Parathyroid adenoma (tissue), 2 donors: ENCODE data around the gene RNPEPL1.

Experiments
- H2AFZ ChIP-seq: fragments of 300-600 bp; sonication (generic); one replicate; pipeline ENCODE4 v1.7.0; 2017; ENCODE audit warnings: antibody characterized with exemption, mild to moderate bottlenecking
- H3K27ac ChIP-seq: fragments of 300-600 bp; sonication (generic); one replicate; pipeline ENCODE4 v1.7.0; 2017
- H3K27me3 ChIP-seq: fragments of 300-600 bp; sonication (generic); one replicate; pipeline ENCODE4 v1.7.0; 2017; ENCODE audit warnings: low read length; ENCODE audit not compliant: control insufficient read depth, insufficient read depth
- H3K36me3 ChIP-seq: fragments of 300-600 bp; sonication (generic); one replicate; pipeline ENCODE4 v1.7.0; 2017; ENCODE audit warnings: low read length; ENCODE audit not compliant: control insufficient read depth, insufficient read depth
- H3K4me1 ChIP-seq: fragments of 300-600 bp; sonication (generic); one replicate; pipeline ENCODE4 v1.7.0; 2017; ENCODE audit warnings: control low read depth
- H3K4me2 ChIP-seq: fragments of 300-600 bp; sonication (generic); one replicate; pipeline ENCODE4 v1.7.0; 2017; ENCODE audit warnings: low read length
- H3K4me3 ChIP-seq: fragments of 300-600 bp; sonication (generic); one replicate; pipeline ENCODE4 v1.7.0; 2017; ENCODE audit warnings: low read depth, low read length
- H3K79me2 ChIP-seq: fragments of 300-600 bp; sonication (generic); one replicate; pipeline ENCODE4 v1.7.0; 2017; ENCODE audit warnings: control low read depth
- H3K9ac ChIP-seq: fragments of 300-600 bp; sonication (generic); one replicate; pipeline ENCODE4 v1.7.0; 2017; ENCODE audit warnings: mild to moderate bottlenecking
- H3K9me3 ChIP-seq: fragments of 300-600 bp; sonication (generic); one replicate; pipeline ENCODE4 v1.7.0; 2017; ENCODE audit warnings: low read length; ENCODE audit not compliant: control insufficient read depth
- TF ChIP-seq, protein P1 (sequence below): fragments of 300-600 bp; sonication (generic); IDR thresholded peaks from one replicate; pipeline ENCODE4 v1.7.0; 2017; ENCODE audit warnings: antibody characterized with exemption, mild to moderate bottlenecking
- donor health status: primary hyperparathyroidism.

The RNPEPL1 gene

DNA sequence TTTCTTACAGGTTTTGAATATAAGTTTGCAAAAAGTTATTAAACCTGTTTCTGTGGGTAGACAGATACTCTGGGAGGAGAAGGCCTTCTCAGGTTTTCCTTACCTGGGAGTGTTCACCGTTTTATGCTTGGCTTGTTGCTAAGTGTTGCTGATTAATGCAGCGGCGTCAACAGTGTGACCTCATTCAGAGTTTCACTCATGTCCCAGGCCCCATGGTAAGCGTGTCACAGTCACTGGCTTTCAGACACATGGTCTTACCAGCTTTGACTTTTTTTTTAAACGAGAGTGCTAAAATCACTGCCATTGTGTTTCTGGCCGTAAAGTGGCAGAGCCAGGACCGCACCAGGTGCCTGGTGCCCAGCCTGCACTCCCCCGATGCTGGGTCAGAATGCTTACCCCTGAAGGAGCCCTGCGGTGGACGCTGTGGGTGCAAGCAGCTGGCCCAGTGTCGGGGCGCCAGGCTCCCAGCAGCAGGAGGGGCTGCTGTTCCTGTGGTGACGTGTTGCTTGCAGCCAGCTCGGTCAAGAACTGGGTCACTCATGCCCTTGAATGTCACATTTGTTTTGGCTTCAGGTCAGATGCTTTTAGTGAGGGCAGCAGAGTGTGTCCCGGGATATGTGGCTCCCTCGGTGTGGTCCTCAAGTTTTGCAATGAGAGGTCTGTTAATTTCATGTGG is 21.7 kb downstream of the RNPEPL1 start:
- Histone ChIP-seq H3K4me2 (no peak overlapping the region), H3K9ac (no peak overlapping the region), H2AFZ (no peak overlapping the region), H3K27ac (no peak overlapping the region), H3K36me3 (no peaks in the 10 kb centered on the region), H3K4me3 (no peak overlapping the region), H3K27me3 (no peaks in the 10 kb centered on the region), H3K79me2 (peaks cover 34% of the 10 kb centered on the region), H3K4me1 (peaks cover 12% of the 10 kb centered on the region), H3K9me3 (no peaks in the 10 kb centered on the region)
- TF ChIP-seq, protein P1, sequence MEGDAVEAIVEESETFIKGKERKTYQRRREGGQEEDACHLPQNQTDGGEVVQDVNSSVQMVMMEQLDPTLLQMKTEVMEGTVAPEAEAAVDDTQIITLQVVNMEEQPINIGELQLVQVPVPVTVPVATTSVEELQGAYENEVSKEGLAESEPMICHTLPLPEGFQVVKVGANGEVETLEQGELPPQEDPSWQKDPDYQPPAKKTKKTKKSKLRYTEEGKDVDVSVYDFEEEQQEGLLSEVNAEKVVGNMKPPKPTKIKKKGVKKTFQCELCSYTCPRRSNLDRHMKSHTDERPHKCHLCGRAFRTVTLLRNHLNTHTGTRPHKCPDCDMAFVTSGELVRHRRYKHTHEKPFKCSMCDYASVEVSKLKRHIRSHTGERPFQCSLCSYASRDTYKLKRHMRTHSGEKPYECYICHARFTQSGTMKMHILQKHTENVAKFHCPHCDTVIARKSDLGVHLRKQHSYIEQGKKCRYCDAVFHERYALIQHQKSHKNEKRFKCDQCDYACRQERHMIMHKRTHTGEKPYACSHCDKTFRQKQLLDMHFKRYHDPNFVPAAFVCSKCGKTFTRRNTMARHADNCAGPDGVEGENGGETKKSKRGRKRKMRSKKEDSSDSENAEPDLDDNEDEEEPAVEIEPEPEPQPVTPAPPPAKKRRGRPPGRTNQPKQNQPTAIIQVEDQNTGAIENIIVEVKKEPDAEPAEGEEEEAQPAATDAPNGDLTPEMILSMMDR, result no peak

DNA sequence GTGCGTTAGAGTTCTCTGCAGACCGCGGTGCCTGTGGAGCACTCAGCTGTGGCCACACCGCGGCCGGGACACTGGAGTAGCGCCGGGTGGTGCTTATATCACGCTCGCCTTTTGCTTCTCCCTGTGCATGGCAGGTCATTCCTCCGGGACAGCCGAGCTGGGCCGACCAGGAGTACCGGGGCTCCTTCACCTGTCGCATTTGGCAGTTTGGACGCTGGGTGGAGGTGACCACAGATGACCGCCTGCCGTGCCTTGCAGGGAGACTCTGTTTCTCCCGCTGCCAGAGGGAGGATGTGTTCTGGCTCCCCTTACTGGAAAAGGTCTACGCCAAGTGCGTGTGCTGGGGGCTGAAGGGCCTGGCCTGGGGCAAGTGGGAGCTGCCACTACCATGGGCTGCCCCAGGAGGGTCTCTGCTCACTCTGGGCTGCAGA is 22.4 kb downstream of the RNPEPL1 start:
- Histone ChIP-seq H3K4me3 (no peak overlapping the region), H3K36me3 (no peaks in the 10 kb centered on the region), H3K27me3 (no peaks in the 10 kb centered on the region), H3K9ac (no peak overlapping the region), H2AFZ (no peak overlapping the region), H3K9me3 (no peaks in the 10 kb centered on the region), H3K79me2 (peaks cover 27% of the 10 kb centered on the region), H3K4me2 (no peak overlapping the region), H3K27ac (no peak overlapping the region), H3K4me1 (peaks cover 6% of the 10 kb centered on the region)
- TF ChIP-seq, protein P1, result no peak

DNA sequence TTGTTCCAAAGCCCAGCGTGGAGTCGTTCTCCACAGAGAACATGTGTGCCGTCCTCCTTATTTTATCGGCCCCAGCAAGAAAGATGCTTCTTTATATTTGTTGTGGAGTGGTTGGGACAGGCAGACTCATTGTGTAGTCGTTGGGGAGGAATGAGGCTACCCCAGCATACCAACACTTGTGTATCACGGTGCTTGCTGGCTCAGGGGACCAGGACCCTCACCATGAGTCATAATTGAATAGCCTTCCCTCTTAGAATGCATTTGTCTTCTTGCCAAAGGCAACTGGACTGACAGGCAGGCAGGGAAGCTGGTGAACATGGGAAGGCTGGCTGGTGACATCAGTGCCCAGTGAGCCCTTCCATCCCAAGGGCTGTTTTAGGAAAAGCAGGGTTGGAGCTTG is 22.9 kb downstream of the RNPEPL1 start:
- Histone ChIP-seq H3K79me2 (peaks cover 23% of the 10 kb centered on the region), H3K4me1 (peaks cover 6% of the 10 kb centered on the region), H3K36me3 (no peaks in the 10 kb centered on the region), H2AFZ (no peak overlapping the region), H3K4me3 (no peak overlapping the region), H3K9ac (no peak overlapping the region), H3K4me2 (no peak overlapping the region), H3K9me3 (no peaks in the 10 kb centered on the region), H3K27me3 (no peaks in the 10 kb centered on the region), H3K27ac (no peak overlapping the region)
- TF ChIP-seq, protein P1, result no peak

DNA sequence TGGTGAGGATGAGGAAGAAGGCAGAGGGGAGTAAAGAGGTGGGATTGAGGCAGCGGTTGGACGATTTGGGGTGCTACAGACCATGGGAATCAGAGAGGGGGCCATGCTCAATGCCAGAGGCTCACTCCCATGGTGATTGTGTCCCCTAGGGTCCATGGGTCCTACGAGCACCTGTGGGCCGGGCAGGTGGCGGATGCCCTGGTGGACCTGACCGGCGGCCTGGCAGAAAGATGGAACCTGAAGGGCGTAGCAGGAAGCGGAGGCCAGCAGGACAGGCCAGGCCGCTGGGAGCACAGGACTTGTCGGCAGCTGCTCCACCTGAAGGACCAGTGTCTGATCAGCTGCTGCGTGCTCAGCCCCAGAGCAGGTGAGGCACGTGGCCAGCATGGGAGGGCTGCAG is 23.5 kb downstream of the RNPEPL1 start:
- no peak overlapping the region for H3K9ac ChIP-seq
- no peak overlapping the region for H3K4me3 ChIP-seq
- no peaks in the 10 kb centered on the region for H3K9me3 ChIP-seq
- H3K27me3 ChIP-seq, result no peaks in the 10 kb centered on the region
- no peak overlapping the region for H2AFZ ChIP-seq
- H3K4me2 ChIP-seq, result no peak overlapping the region
- H3K79me2 ChIP-seq, result peaks cover 23% of the 10 kb centered on the region
- peaks cover 6% of the 10 kb centered on the region for H3K4me1 ChIP-seq
- TF ChIP-seq, protein P1, result no peak
- no peak overlapping the region for H3K27ac ChIP-seq
- H3K36me3 ChIP-seq, result no peaks in the 10 kb centered on the region
